Measurements from ENCODE around the gene TGFB2. TPM values are rescaled to one million over a fixed set of nuclear protein-coding genes. Genes with fewer than 3 reads are reported as not detected.
A peak's percentile ranks its signal among the peaks of the same experiment; 100 is the strongest.

TGFB2 gene
- total RNA-seq, 1 experiment from 2014 or later, result not detected

GRCh38 chr1:218402786-218403120 is 57.6 kb downstream of the TGFB2 start:
- H3K4me1 Mint-ChIP-seq, result peaks cover 8 to 15% of the 10 kb centered on the region in 2 experiments
- no peaks in the 10 kb centered on the region for H3K27me3 ChIP-seq (ENCODE audit: insufficient read depth, low read length)
- no peak overlapping the region for H3K4ac ChIP-seq (ENCODE audit: low read depth, low read length)
- peaks cover 6% of the 10 kb centered on the region for H3K4me1 ChIP-seq (ENCODE audit: insufficient read depth, low read length)
- H3K23me2 ChIP-seq (ENCODE audit: insufficient read length, low read depth, low read length, poor library complexity, severe bottlenecking), result no peaks in the 10 kb centered on the region
- no peaks in the 10 kb centered on the region for H3K79me1 ChIP-seq (ENCODE audit: insufficient read depth, low read depth, low read length, poor library complexity, severe bottlenecking)
- H3K36me3 Mint-ChIP-seq (ENCODE audit: insufficient read depth in 1 of 3, low read depth in 3 of 3), result no peaks in the 10 kb centered on the region
- H3T11ph ChIP-seq (ENCODE audit: low read length), result no peak overlapping the region
- no peak overlapping the region for H4K5ac ChIP-seq (ENCODE audit: insufficient read length, low read depth, low read length)
- H3K27ac ChIP-seq (ENCODE audit: insufficient read length, low read depth, low read length), result no peak overlapping the region
- H3K9ac ChIP-seq (ENCODE audit: extremely low read depth, insufficient read length, low read length), result no peak overlapping the region
- no peak overlapping the region for H2AFZ ChIP-seq (ENCODE audit: low read length)
- H3K79me2 ChIP-seq (ENCODE audit: insufficient read depth, low read length), result no peaks in the 10 kb centered on the region
- H2BK120ac ChIP-seq (ENCODE audit: low read depth, low read length, poor library complexity, severe bottlenecking), result no peak overlapping the region
- no peak overlapping the region for H3K56ac ChIP-seq (ENCODE audit: insufficient read length, low read depth, low read length)
- H3K18ac ChIP-seq (ENCODE audit: insufficient read length, low read depth, low read length), result no peak overlapping the region
- peak overlapping the region in 1 of 3 experiments; percentile 53; a peak in 1 of 7 replicates for H3K27ac Mint-ChIP-seq
- H2AK5ac ChIP-seq (ENCODE audit: insufficient read length, low read length), result no peak overlapping the region
- no peaks in the 10 kb centered on the region for H3K9me3 ChIP-seq (ENCODE audit: control insufficient read depth, low read depth, low read length)
- no peak overlapping the region for H2BK5ac ChIP-seq (ENCODE audit: insufficient read length, low read length)
- no peak overlapping the region for H3K4me2 ChIP-seq (ENCODE audit: insufficient read depth, insufficient read length, low read length)
- H3K14ac ChIP-seq (ENCODE audit: insufficient read depth, low read length), result no peak overlapping the region
- H4K91ac ChIP-seq (ENCODE audit: insufficient read length, low read depth, low read length), result no peak overlapping the region
- peaks cover 1% of the 10 kb centered on the region for H3K27me3 Mint-ChIP-seq (ENCODE audit: low read depth)
- DNase-seq, result no peak
- no peaks in the 10 kb centered on the region for H4K20me1 ChIP-seq (ENCODE audit: control insufficient read depth, insufficient read depth, insufficient read length)
- no peak overlapping the region for H4K8ac ChIP-seq (replicated peaks; ENCODE audit: insufficient read length, low read depth, low read length)
- H3K23ac ChIP-seq (ENCODE audit: insufficient read length, low read depth, low read length), result no peak overlapping the region
- H2BK12ac ChIP-seq (ENCODE audit: insufficient read length, low read depth, low read length), result no peak overlapping the region
- TF ChIP-seq CTCF (conservative IDR thresholded peaks at IDR 0.05), result no peak
- no peak overlapping the region for H3K4me3 Mint-ChIP-seq
- H3K9me3 Mint-ChIP-seq, result no peaks in the 10 kb centered on the region; a peak in 1 of 5 replicates
- no peak overlapping the region for H2BK20ac ChIP-seq (ENCODE audit: low read depth, low read length, poor library complexity, severe bottlenecking)
- no peak overlapping the region for H2BK15ac ChIP-seq (ENCODE audit: low read depth, low read length)
- WGBS (ENCODE audit: extremely low coverage, insufficient read length, low lambda C conversion rate), result no CpG with 5 or more reads among the region's 7 CpGs
